ENCODE measurements around the gene SORD.
"Not testable (repeated sequence)": the region's sequence is repeated elsewhere in the genome, so short reads cannot be mapped to it uniquely, and the experiment has no call there.

SORD gene

DNA sequence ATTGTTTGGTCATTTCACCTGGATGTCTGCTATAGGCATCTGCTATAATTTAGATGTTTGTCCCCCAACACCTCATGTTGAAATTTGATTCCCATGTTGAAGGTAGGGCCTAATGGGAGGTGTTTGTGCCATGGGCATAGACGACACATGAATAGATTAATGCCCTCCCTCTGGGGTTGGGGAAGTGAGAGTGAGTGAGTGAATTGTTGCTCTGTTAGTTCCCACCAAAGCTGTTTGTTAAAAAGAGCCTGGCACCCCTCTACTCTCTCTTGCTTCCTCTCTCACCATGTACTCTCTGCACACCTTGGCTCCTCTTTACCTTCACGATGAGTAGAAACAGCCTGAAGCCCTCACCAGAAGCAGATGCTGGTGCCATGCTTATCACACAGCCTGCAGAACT lies 23.9 kb upstream of the SORD start:
- Mint-ChIP-seq H3K27me3 (ENCODE audit: low read depth, poor library complexity) (peaks cover 27% of the 10 kb centered on the region), H3K9me3 (peaks cover 9% of the 10 kb centered on the region), H3K27ac (no peak overlapping the region), H3K4me3 (no peak overlapping the region), H3K4me1 (peaks cover 12% of the 10 kb centered on the region), H3K36me3 (ENCODE audit: low read depth) (no peaks in the 10 kb centered on the region)
- TF ChIP-seq CTCF (IDR thresholded peaks at IDR 0.05) = no peak
- DNase-seq = no peak

GRCh38 chr15:45001180-45001579 lies 21.8 kb upstream of the SORD start:
- H3K9me3 Mint-ChIP-seq = peaks cover 14% of the 10 kb centered on the region
- not testable (repeated sequence) for DNase-seq; H3K36me3 Mint-ChIP-seq (ENCODE audit: low read depth); H3K4me3 Mint-ChIP-seq; H3K27ac Mint-ChIP-seq
- H3K4me1 Mint-ChIP-seq = peaks cover 12% of the 10 kb centered on the region
- peaks cover 18% of the 10 kb centered on the region for H3K27me3 Mint-ChIP-seq (ENCODE audit: low read depth, poor library complexity)

- not testable (repeated sequence) for H3K27ac Mint-ChIP-seq; H3K36me3 Mint-ChIP-seq (ENCODE audit: low read depth); DNase-seq; H3K4me3 Mint-ChIP-seq
- peaks cover 38% of the 10 kb centered on the region for H3K9me3 Mint-ChIP-seq
- peaks cover 18% of the 10 kb centered on the region for H3K27me3 Mint-ChIP-seq (ENCODE audit: low read depth, poor library complexity)
- H3K4me1 Mint-ChIP-seq = peaks cover 12% of the 10 kb centered on the region
These were observed 19.1 kb upstream of the SORD start for GRCh38 chr15:45003731-45004410.

DNA sequence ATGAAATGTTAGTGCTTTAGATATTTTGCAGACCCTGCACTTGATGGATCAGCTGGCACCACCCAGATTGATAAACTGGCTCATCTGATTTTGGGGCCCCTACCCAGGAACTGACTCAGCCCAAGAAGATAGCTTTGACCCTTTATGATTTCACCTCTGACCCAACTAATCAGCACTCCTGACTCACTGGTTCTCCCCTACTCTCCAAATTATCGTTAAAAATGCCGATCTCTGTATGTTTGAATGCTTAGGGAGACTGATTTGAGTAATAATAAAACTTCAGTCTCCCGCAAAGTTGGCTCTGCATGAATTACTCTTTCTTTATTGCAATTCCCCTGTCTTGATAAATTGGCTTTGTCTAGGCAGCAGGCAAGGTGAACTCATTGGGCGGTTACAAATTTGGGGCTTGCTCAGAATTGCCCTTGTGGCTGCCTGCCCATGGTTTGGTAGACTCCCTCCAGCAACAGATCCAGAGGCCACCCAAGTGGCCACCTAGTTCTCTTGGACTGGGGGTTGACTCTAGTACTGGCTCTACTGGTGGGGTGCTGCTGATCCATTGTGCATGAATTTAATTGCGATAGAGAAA lies 18.3 kb upstream of the SORD start:
- H3K36me3 Mint-ChIP-seq (ENCODE audit: low read depth); H3K27ac Mint-ChIP-seq; H3K4me3 Mint-ChIP-seq; DNase-seq: not testable (repeated sequence)
- peaks cover 44% of the 10 kb centered on the region for H3K9me3 Mint-ChIP-seq
- H3K4me1 Mint-ChIP-seq = peaks cover 12% of the 10 kb centered on the region
- peaks cover 18% of the 10 kb centered on the region for H3K27me3 Mint-ChIP-seq (ENCODE audit: low read depth, poor library complexity)

- Mint-ChIP-seq H3K9me3 (peaks cover 45% of the 10 kb centered on the region), H3K27ac (no peak overlapping the region), H3K4me1 (peaks cover 12% of the 10 kb centered on the region), H3K4me3 (no peak overlapping the region), H3K36me3 (ENCODE audit: low read depth) (peaks cover 4% of the 10 kb centered on the region), H3K27me3 (ENCODE audit: low read depth, poor library complexity) (peaks cover 9% of the 10 kb centered on the region)
- DNase-seq = no peak
- TF ChIP-seq CTCF (IDR thresholded peaks at IDR 0.05) = no peak
These were observed 13.9 kb upstream of the SORD start for GRCh38 chr15:45009046-45009445.

DNA sequence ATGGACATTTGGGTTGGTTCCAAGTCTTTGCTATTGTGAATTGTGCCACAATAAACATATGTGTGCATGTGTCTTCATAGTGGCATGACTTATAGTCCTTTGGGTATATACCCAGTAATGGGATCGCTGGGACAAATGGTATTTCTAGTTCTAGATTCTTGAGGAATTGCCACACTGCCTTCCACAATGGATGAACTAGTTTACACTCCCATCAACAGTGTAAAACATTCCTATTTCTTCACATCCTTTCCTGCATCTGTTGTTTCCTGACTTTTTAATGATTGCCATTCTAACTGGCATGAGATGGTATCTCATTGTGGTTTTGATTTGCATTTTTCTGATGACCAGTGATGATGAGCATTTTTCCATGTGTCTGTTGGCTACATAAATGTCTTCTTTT lies 7.9 kb upstream of the SORD start:
- Mint-ChIP-seq H3K4me1 (peaks cover 12% of the 10 kb centered on the region), H3K9me3 (peaks cover 44% of the 10 kb centered on the region), H3K27me3 (ENCODE audit: low read depth, poor library complexity) (peaks cover 35% of the 10 kb centered on the region)
- not testable (repeated sequence) for H3K36me3 Mint-ChIP-seq (ENCODE audit: low read depth); DNase-seq; H3K27ac Mint-ChIP-seq; H3K4me3 Mint-ChIP-seq

DNA sequence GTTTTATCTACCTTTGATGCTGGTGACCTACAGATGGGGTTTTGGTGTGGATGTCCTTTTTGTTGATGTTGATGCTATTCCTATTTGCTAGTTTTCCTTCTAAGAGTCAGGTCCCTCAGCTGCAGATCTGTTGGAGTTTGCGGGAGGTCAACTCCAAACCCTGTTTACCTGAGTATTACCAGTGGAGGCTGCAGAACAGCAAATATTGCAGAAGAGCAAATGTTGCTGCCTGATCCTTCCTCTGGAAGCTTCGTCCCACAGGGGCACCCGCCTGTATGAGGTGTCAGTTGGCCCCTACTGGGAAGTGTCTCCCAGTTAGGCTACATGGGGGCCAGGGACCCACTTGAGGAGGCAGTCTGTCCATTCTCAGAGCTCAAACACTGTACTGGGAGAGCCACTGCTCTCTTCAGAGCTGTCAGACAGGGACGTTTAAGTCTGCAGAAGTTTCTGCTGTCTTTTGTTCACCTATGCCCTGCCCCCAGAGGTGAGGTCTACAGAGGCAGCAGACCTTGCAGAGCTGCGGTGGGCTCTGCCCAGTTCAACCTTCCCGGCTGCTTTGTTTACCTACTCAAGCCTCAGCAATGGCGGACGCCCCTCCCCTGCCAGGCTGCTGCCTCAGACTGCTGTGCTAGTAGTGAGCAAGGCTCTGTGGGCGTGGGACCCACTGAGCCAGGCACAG lies 2.6 kb upstream of the SORD start:
- H3K4me1 Mint-ChIP-seq = peaks cover 16% of the 10 kb centered on the region
- H3K27me3 Mint-ChIP-seq (ENCODE audit: low read depth, poor library complexity) = peaks cover 39% of the 10 kb centered on the region
- H3K36me3 Mint-ChIP-seq (ENCODE audit: low read depth); H3K4me3 Mint-ChIP-seq; H3K27ac Mint-ChIP-seq; DNase-seq: not testable (repeated sequence)
- H3K9me3 Mint-ChIP-seq = peaks cover 46% of the 10 kb centered on the region

DNA sequence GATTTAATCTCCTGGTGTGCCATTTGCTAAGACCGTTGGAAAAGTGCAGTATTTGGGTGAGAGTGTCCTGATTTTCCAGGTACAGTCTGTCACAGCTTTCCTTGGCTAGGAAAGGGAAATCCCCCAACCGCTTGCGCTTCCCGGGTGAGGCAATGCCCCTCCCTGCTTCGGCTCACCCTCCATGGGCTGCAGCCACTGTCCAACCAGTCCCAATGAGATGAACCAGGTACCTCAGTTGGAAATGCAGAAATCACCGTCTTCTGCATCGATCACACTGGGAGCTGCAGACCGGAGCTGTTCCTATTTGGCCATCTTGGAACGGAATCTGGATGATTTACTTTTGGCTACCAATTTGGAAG lies 2.1 kb upstream of the SORD start:
- peaks cover 45% of the 10 kb centered on the region for H3K9me3 Mint-ChIP-seq
- not testable (repeated sequence) for H3K36me3 Mint-ChIP-seq (ENCODE audit: low read depth); H3K27ac Mint-ChIP-seq; H3K4me3 Mint-ChIP-seq; DNase-seq
- peaks cover 39% of the 10 kb centered on the region for H3K27me3 Mint-ChIP-seq (ENCODE audit: low read depth, poor library complexity)
- H3K4me1 Mint-ChIP-seq = peaks cover 21% of the 10 kb centered on the region

- Mint-ChIP-seq H3K27ac (no peak overlapping the region), H3K9me3 (peaks cover 41% of the 10 kb centered on the region), H3K27me3 (ENCODE audit: low read depth, poor library complexity) (peaks cover 39% of the 10 kb centered on the region), H3K4me1 (peaks cover 25% of the 10 kb centered on the region), H3K4me3 (peak overlapping the region; percentile 74), H3K36me3 (ENCODE audit: low read depth) (peaks cover 13% of the 10 kb centered on the region)
- TF ChIP-seq CTCF (IDR thresholded peaks at IDR 0.05) = no peak
- DNase-seq = no peak
These were observed 1.6 kb upstream of the SORD start for GRCh38 chr15:45021348-45021747.

Measured in nephron progenitor cell (in vitro differentiated cells).